Right lobe of liver (tissue), 6 donors: ENCODE results near the gene PRKG2. TPM values are rescaled to one million over a fixed set of nuclear protein-coding genes. Genes with fewer than 3 reads are reported as not detected.

Source experiments
- ATAC-seq, 4 donors: fragments of 200-7000 bp; cut with Tn5 transposase; one replicate each; pipeline ENCODE4 v1.9.1; 2020; ENCODE audit warnings: mild to moderate bottlenecking in 4 of 4, moderate library complexity in 4 of 4
- DNase-seq, 3 donors: peaks; one replicate each; pipeline ENCODE4 v3.0.0-alpha.2; 2020
- H3K27ac ChIP-seq, 3 donors: fragments of 200-600 bp; one replicate each; pipeline ENCODE4 v1.8.0; 2022
- H3K27me3 ChIP-seq, 2 donors: fragments of 200-600 bp; one replicate each; pipeline ENCODE4 v1.8.0; 2022
- H3K36me3 ChIP-seq, 4 donors: fragments of 200-600 bp; sonication (generic) in 1 of 4; one replicate each; pipeline versions ENCODE4 v1.5.1 to v1.8.0; 2017 to 2022; ENCODE audit warnings: control low read depth in 1 of 4
- H3K4me1 ChIP-seq, 4 donors: fragments of 200-600 bp; sonication (generic) in 1 of 4; one replicate each; pipeline versions ENCODE4 v1.5.1 to v1.8.0; 2017 to 2022; ENCODE audit warnings: control low read depth in 1 of 4
- H3K4me3 ChIP-seq, 3 donors: fragments of 200-600 bp; one replicate each; pipeline ENCODE4 v1.8.0; 2022
- H3K9me3 ChIP-seq, 4 donors: fragments of 200-600 bp; sonication (generic) in 1 of 4; one replicate each; pipeline versions ENCODE4 v1.5.1 to v1.8.0; 2017 to 2022; ENCODE audit warnings: control low read depth in 1 of 4
- CTCF ChIP-seq, 4 donors: fragments of 200-600 bp in 3 of 4; fragments of 450-650 bp in 1 of 4; IDR thresholded peaks; one replicate each; pipeline versions ENCODE4 v1.5.1 to v1.8.0; 2016 to 2022; ENCODE audit warnings: antibody characterized with exemption in 4 of 4, mild to moderate bottlenecking in 2 of 4
- POLR2A ChIP-seq: fragments of 450-650 bp; IDR thresholded peaks from one replicate; pipeline ENCODE4 v1.6.1; 2017; ENCODE audit warnings: antibody characterized with exemption, mild to moderate bottlenecking
- WGBS: methylation state at CpG from one replicate; pipeline ENCODE4 v1.1.6; 2018; ENCODE audit warnings: low coverage, low lambda C conversion rate; ENCODE audit not compliant: insufficient coverage; ENCODE audit errors: missing lambda C conversion rate; 5-methylcytosine and 5-hydroxymethylcytosine counted together
- intact Hi-C, 2 donors: fragments of 100-400 bp; cut with DNase I; formaldehyde crosslinking; loops; one replicate each; pipeline versions ENCODE4 v1.11.2 to v1.14.1; 2022
- total RNA-seq, 6 experiments: library from RNA; depleted of rRNA in 2 of 6; stranded (reverse); fragments of >200 nt in 2 of 6; fragmentation: NEBNext Ultra II Directional in 3 of 6; extraction: Animal tissue kit (Norgen Biotek cat#: 25700) in 3 of 6; gene quantifications; one replicate each; pipeline versions ENCODE4 v1.1.0 to v1.2.4, GENCODE V29; 2016 to 2023
- donor health status: DM: no; HTN: yes; CAD: no.
- donor health status: DM: no; HTN: no; CAD: no.
- donor health status: DM: no; HTN: no; CAD: no.
- donor health status: DM: no; HTN: yes; CAD: no.
- donor health status: DM: no; HTN: yes; CAD: no.

PRKG2 gene
- total RNA-seq, 6 experiments from 2014 or later = 0.17 TPM; not detected in 5

DNA sequence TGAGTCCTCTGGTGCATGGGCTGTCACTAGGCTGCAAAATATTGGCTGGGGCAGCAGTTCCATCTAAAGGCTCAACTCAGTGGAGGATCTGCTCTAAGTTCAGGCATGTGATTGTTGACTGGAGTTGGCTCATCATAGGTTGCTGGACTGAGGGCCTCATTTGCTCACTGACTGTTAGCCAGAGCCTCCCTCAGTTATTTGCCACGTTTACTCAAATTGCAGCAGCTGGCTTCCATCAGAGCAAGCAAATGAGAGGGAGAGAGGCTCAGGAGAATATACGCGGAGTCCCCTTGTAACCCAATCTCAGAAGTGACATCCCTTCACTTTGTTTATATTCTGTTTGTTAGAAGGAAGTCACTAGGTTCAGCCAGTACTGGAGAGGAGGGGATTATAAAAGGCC lies 130.4 kb downstream of the PRKG2 start:
- Histone ChIP-seq H3K4me1 (no peaks in the 10 kb centered on the region), H3K27ac (no peak overlapping the region), H3K36me3 (no peaks in the 10 kb centered on the region), H3K27me3 (no peaks in the 10 kb centered on the region), H3K4me3 (no peak overlapping the region), H3K9me3 (no peaks in the 10 kb centered on the region)
- TF ChIP-seq POLR2A (no peak), CTCF (IDR thresholded peaks at IDR 0.05) (no peak)
- DNase-seq (no peak), ATAC-seq (no peak)
- intact Hi-C loops = no loop called here
- WGBS = 68% methylated on average over 3 of the region's 3 CpGs

- H3K4me1 ChIP-seq = no peaks in the 10 kb centered on the region
- DNase-seq (no peak), ATAC-seq (no peak)
- no peaks in the 10 kb centered on the region for H3K36me3 ChIP-seq
- no peaks in the 10 kb centered on the region for H3K9me3 ChIP-seq
- intact Hi-C loops = no loop called here
- no peak overlapping the region for H3K27ac ChIP-seq
- TF ChIP-seq POLR2A = no peak
- no peak for TF ChIP-seq CTCF (IDR thresholded peaks at IDR 0.05)
- no peak overlapping the region for H3K4me3 ChIP-seq
- no peaks in the 10 kb centered on the region for H3K27me3 ChIP-seq
Observed at GRCh38 chr4:81084029-81084428, 131.0 kb downstream of the PRKG2 start.

- no peak for DNase-seq
- TF ChIP-seq CTCF (IDR thresholded peaks at IDR 0.05) (no peak), POLR2A (no peak)
Observed at GRCh38 chr4:81081156-81081555, 133.9 kb downstream of the PRKG2 start.

DNA sequence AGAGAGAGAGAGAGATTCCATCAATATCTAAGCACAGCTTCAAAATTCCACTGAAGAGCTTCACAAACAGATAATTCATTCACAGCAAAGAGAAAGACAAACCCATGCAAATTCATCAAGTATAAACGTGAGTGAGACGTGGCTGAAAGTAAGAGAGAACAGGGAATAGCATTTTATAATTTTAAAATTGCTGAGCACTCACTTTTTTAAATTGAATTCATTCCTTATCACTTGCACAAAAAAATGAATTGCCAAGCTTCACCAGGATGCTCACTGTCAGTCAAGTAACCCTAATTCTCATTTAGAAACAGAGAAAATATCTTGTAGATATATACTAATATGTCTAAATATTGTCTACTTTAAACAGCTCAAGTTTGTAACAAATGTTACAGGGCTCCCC lies 144.0 kb downstream of the PRKG2 start:
- H3K27me3 ChIP-seq = no peaks in the 10 kb centered on the region
- intact Hi-C loops = loop anchor here in 1 of 2 donors (5.0 kb wide), 1 partner anchor 281 kb away; no protein-coding TSS in a partner anchor
- ATAC-seq = no peak
- H3K4me3 ChIP-seq = no peak overlapping the region
- no peak for DNase-seq
- 12% methylated on average over 2 of the region's 2 CpGs for WGBS
- H3K27ac ChIP-seq = no peak overlapping the region
- no peaks in the 10 kb centered on the region for H3K9me3 ChIP-seq
- H3K4me1 ChIP-seq = no peaks in the 10 kb centered on the region
- no peaks in the 10 kb centered on the region for H3K36me3 ChIP-seq
- TF ChIP-seq CTCF (IDR thresholded peaks at IDR 0.05) (no peak), POLR2A (no peak)

More at GRCh38 chr4:81081156-81081555, 133.9 kb downstream of the PRKG2 start:
- Histone ChIP-seq H3K36me3 (no peaks in the 10 kb centered on the region), H3K27ac (no peak overlapping the region), H3K27me3 (no peaks in the 10 kb centered on the region), H3K4me3 (no peak overlapping the region), H3K4me1 (no peaks in the 10 kb centered on the region), H3K9me3 (no peaks in the 10 kb centered on the region)
- WGBS = 86% methylated on average over 1 of the region's 5 CpGs
- no peak for ATAC-seq
- intact Hi-C loops = no loop called here
